T47D (cell line): ENCODE measurements around the gene MYO1D.
A peak's percentile ranks its signal among the peaks of the same experiment; 100 is the strongest.
"Not testable (repeated sequence)": the region's sequence is repeated elsewhere in the genome, so short reads cannot be mapped to it uniquely, and the experiment has no call there.

Source experiments
- DNase-seq, 2 experiments: peaks; one replicate each; pipeline versions ENCODE4 v3.0.0 to v3.0.0-alpha.2; 2011 to 2012; ENCODE audit warnings: low read depth in 1 of 2, low spot score in 1 of 2
- JUND ChIP-seq: IDR thresholded peaks from 2 replicates; pipeline ENCODE4 v1.6.1; 2012; ENCODE audit warnings: low read depth
- in situ Hi-C: cut with HindIII; loops from 2 replicates; pipeline ENCODE4 v1.10.0; 2016; ENCODE audit warnings: low sequenced_read_pairs, low pct_unique_long_range_greater_than_20kb

The MYO1D gene

GRCh38 chr17:32458371-32458770, 418.6 kb downstream of the MYO1D start:
- no peak for TF ChIP-seq JUND
- in situ Hi-C loops: no loop called here
- no peak for DNase-seq

- in situ Hi-C loops: no loop called here
Measured at GRCh38 chr17:32453370-32453769, 423.6 kb downstream of the MYO1D start.

GRCh38 chr17:32452281-32452680, 424.6 kb downstream of the MYO1D start:
- DNase-seq: no peak
- no peak for TF ChIP-seq JUND
- in situ Hi-C loops: no loop called here

More at GRCh38 chr17:32453370-32453769, 423.6 kb downstream of the MYO1D start:
- no peak for TF ChIP-seq JUND
- no peak for DNase-seq

- in situ Hi-C loops: no loop called here
- TF ChIP-seq JUND: no peak
- no peak for DNase-seq
Measured at GRCh38 chr17:32451879-32452278, 425.0 kb downstream of the MYO1D start.

- DNase-seq, in situ Hi-C loops: not testable (repeated sequence)
Measured at GRCh38 chr17:32450379-32450778, 426.5 kb downstream of the MYO1D start.

GRCh38 chr17:32449963-32450362, 427.0 kb downstream of the MYO1D start:
- TF ChIP-seq JUND: no peak
- no peak for DNase-seq
- in situ Hi-C loops: no loop called here

- in situ Hi-C loops: no loop called here
- DNase-seq: no peak
- TF ChIP-seq JUND: no peak
Measured at GRCh38 chr17:32446949-32447348, 430.0 kb downstream of the MYO1D start.

GRCh38 chr17:32445971-32446370, 431.0 kb downstream of the MYO1D start:
- TF ChIP-seq JUND: no peak
- in situ Hi-C loops: no loop called here
- no peak for DNase-seq

GRCh38 chr17:32445497-32445896, 431.4 kb downstream of the MYO1D start:
- TF ChIP-seq JUND: no peak
- in situ Hi-C loops: no loop called here
- no peak for DNase-seq

- peak; percentile 46 to 64 for DNase-seq
- in situ Hi-C loops: no loop called here
Measured at GRCh38 chr17:32445074-32445415, 431.9 kb downstream of the MYO1D start.

GRCh38 chr17:32444301-32445073, 432.4 kb downstream of the MYO1D start, which contains the start of gene PSMD11:
Gene PSMD11, plus strand, starts transcription at chr17:32444510. Its CDS starts 14 bp downstream, at chr17:32444524.
- peak; percentile 97 for DNase-seq
- in situ Hi-C loops: no loop called here
- TF ChIP-seq JUND: no peak

More at GRCh38 chr17:32445074-32445415, 431.9 kb downstream of the MYO1D start:
- no peak for TF ChIP-seq JUND

- DNase-seq: no peak
- no peak for TF ChIP-seq JUND
- in situ Hi-C loops: no loop called here
Measured at GRCh38 chr17:32443827-32444300, 433.1 kb downstream of the MYO1D start.
